ENCODE data around the gene ZNF774. TPM values are rescaled to one million over a fixed set of nuclear protein-coding genes. Genes with fewer than 3 reads are reported as not detected.
A peak's percentile ranks its signal among the peaks of the same experiment; 100 is the strongest.
"Not testable (repeated sequence)": the region's sequence is repeated elsewhere in the genome, so short reads cannot be mapped to it uniquely, and the experiment has no call there.

Gene ZNF774
- total RNA-seq = 1 to 10 TPM; 2.6 to 7.6 (median 4.6) TPM

GRCh38 chr15:90352107-90352893 is at the start of gene ZNF774:
Gene ZNF774 (plus strand): TSS chr15:90352284. CDS start chr15:90354661, 2,377 bp downstream.
- peak within 1 kb of the TSS; percentile 65 to 94 (median 90) for H3K4me3 ChIP-seq
- H3K4me1 ChIP-seq = no peaks in the 10 kb centered on the region
- DNase-seq (ENCODE audit: low spot score in 2 of 2) = peak; percentile 91 to 94
- no peaks in the 10 kb centered on the region for H3K9me3 ChIP-seq
- H3K36me3 ChIP-seq = no peaks in the 10 kb centered on the region
- intact Hi-C loops (cut with DNase I; ENCODE audit: low total_unique reads) = no loop called here
- TF ChIP-seq POLR2AphosphoS5 (IDR thresholded peaks at IDR 0.05) (peak; percentile 35 to 78 (median 41)), POLR2A (IDR thresholded peaks at IDR 0.05) (no peak)
- H3K27me3 ChIP-seq = no peaks in the 10 kb centered on the region
- H3K27ac ChIP-seq = peak within 1 kb of the TSS; percentile 74 to 86

GRCh38 chr15:90305355-90305754 is 46.7 kb upstream of the ZNF774 start:
- H3K27ac ChIP-seq; H3K9me3 ChIP-seq; H3K36me3 ChIP-seq; intact Hi-C loops (cut with DNase I; ENCODE audit: low total_unique reads); H3K4me3 ChIP-seq; H3K27me3 ChIP-seq; H3K4me1 ChIP-seq; DNase-seq (ENCODE audit: low spot score in 2 of 2): not testable (repeated sequence)

DNA sequence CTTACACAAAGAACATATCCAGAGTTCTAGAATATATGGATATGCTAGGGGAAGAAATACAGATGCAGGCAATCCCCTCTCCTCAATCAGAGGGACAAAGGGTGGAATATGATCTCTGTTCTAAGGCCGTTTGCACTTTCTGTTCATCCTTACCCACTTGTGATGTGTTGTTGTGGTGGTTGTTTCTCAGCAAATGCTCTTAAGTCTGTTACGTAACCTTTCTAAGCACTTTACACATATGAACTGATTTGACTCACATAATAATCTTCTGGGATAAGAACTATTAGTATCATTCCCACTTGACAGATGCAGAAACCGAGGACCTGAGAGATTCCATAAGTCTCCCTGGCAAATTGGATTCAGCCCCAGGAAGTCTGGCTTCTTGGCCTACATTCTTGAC is 46.2 kb upstream of the ZNF774 start:
- TF ChIP-seq, protein P1, sequence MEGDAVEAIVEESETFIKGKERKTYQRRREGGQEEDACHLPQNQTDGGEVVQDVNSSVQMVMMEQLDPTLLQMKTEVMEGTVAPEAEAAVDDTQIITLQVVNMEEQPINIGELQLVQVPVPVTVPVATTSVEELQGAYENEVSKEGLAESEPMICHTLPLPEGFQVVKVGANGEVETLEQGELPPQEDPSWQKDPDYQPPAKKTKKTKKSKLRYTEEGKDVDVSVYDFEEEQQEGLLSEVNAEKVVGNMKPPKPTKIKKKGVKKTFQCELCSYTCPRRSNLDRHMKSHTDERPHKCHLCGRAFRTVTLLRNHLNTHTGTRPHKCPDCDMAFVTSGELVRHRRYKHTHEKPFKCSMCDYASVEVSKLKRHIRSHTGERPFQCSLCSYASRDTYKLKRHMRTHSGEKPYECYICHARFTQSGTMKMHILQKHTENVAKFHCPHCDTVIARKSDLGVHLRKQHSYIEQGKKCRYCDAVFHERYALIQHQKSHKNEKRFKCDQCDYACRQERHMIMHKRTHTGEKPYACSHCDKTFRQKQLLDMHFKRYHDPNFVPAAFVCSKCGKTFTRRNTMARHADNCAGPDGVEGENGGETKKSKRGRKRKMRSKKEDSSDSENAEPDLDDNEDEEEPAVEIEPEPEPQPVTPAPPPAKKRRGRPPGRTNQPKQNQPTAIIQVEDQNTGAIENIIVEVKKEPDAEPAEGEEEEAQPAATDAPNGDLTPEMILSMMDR (IDR thresholded peaks at IDR 0.05) = no peak
- TF ChIP-seq POLR2A (IDR thresholded peaks at IDR 0.05) = no peak
- TF ChIP-seq POLR2AphosphoS5 (IDR thresholded peaks at IDR 0.05) = no peak
- DNase-seq (ENCODE audit: low spot score in 2 of 2) = no peak

GRCh38 chr15:90306560-90306959 is 45.5 kb upstream of the ZNF774 start:
- no peaks in the 10 kb centered on the region for H3K27me3 ChIP-seq
- no peak for DNase-seq (ENCODE audit: low spot score in 2 of 2)
- TF ChIP-seq POLR2AphosphoS5 (IDR thresholded peaks at IDR 0.05) = no peak
- no peak for TF ChIP-seq POLR2A (IDR thresholded peaks at IDR 0.05)
- TF ChIP-seq, protein P1 (IDR thresholded peaks at IDR 0.05) = no peak
- H3K27ac ChIP-seq = peak overlapping the region; percentile 57 to 64
- H3K36me3 ChIP-seq = no peaks in the 10 kb centered on the region
- no peak overlapping the region for H3K4me3 ChIP-seq
- no peaks in the 10 kb centered on the region for H3K4me1 ChIP-seq
- no peaks in the 10 kb centered on the region for H3K9me3 ChIP-seq
- intact Hi-C loops (cut with DNase I; ENCODE audit: low total_unique reads) = no loop called here

More for the DNA sequence above, 46.2 kb upstream of the ZNF774 start:
- Histone ChIP-seq H3K9me3 (no peaks in the 10 kb centered on the region), H3K27me3 (no peaks in the 10 kb centered on the region), H3K27ac (peak overlapping the region in 1 of 2 donors; percentile 57), H3K4me1 (no peaks in the 10 kb centered on the region), H3K4me3 (no peak overlapping the region), H3K36me3 (no peaks in the 10 kb centered on the region)
- intact Hi-C loops (cut with DNase I; ENCODE audit: low total_unique reads) = no loop called here

DNA sequence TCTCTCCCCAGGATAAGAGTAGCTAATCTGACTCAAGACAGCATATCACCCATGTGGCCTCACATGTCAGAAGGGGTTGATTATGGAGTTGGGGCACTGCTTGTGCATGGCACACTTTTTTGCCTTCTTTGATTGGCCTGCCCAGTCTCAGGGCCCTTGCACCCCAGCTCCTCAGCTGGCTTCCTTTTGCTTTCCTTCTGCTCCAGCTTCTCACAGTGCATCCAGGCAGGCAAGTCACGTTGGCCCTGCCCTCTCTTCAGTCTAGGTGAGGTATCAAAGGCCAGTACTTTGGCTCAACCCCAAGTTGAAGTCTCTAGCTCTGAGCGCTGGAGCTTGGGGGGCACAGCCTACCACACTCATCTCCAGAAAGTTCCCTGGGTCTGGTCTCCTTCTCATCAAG is 44.4 kb upstream of the ZNF774 start:
- H3K27me3 ChIP-seq = no peaks in the 10 kb centered on the region
- DNase-seq (ENCODE audit: low spot score in 2 of 2) = no peak
- H3K4me3 ChIP-seq = no peak overlapping the region
- H3K36me3 ChIP-seq = no peaks in the 10 kb centered on the region
- TF ChIP-seq POLR2A (IDR thresholded peaks at IDR 0.05) (no peak), POLR2AphosphoS5 (IDR thresholded peaks at IDR 0.05) (no peak)
- TF ChIP-seq, protein P1 (IDR thresholded peaks at IDR 0.05) = no peak
- intact Hi-C loops (cut with DNase I; ENCODE audit: low total_unique reads) = no loop called here
- no peaks in the 10 kb centered on the region for H3K9me3 ChIP-seq
- no peak overlapping the region for H3K27ac ChIP-seq
- H3K4me1 ChIP-seq = no peaks in the 10 kb centered on the region

DNA sequence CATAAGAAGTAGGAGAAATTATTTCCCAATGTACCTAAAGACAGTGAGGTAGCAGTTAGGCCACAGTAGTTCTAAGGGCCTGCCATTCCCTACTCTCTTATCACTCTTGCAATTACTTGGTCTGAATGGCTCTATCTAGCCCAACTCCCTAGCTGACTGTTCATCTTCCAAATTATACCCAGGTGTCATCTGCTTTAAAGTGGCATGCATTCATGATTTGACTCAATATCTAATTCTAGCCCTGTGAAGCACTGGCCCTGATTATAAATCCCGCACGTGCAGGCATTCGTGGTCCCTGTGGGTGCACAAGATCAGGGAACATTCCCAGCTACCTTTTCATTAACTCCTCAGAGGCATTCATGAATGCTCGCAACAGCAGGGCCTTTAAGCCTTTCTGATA is 43.1 kb upstream of the ZNF774 start:
- Histone ChIP-seq H3K27me3 (no peaks in the 10 kb centered on the region), H3K9me3 (no peaks in the 10 kb centered on the region), H3K4me3 (no peak overlapping the region), H3K27ac (no peak overlapping the region), H3K36me3 (no peaks in the 10 kb centered on the region), H3K4me1 (no peaks in the 10 kb centered on the region)
- no peak for DNase-seq (ENCODE audit: low spot score in 2 of 2)
- intact Hi-C loops (cut with DNase I; ENCODE audit: low total_unique reads) = no loop called here
- TF ChIP-seq POLR2AphosphoS5 (IDR thresholded peaks at IDR 0.05) (no peak), POLR2A (IDR thresholded peaks at IDR 0.05) (no peak)
- TF ChIP-seq, protein P1 (IDR thresholded peaks at IDR 0.05) = no peak

Measured in breast epithelium (tissue), 4 donors.